Frontal cortex (tissue), 1 donor: ENCODE data around the gene CLEC5A. TPM values are rescaled to one million over a fixed set of nuclear protein-coding genes. Genes with fewer than 3 reads are reported as not detected.

Experiments
- total RNA-seq: library from RNA; depleted of rRNA; stranded (reverse); fragments of >200 nt; gene quantifications from one replicate; pipeline ENCODE4 v1.2.3, GENCODE V29; 2014

CLEC5A gene
- total RNA-seq, 1 donor from 2014 or later = not detected

Other genes with a start within 250 kb of the CLEC5A start
- 32.6 TPM for gene DENND11, start 244.8 kb downstream of the CLEC5A start, total RNA-seq
- gene WEE2, start 238.6 kb downstream of the CLEC5A start, total RNA-seq = under 0.01 TPM
- 77.5 TPM for gene SSBP1, start 208.6 kb downstream of the CLEC5A start, total RNA-seq
- gene TAS2R3, start 182.9 kb downstream of the CLEC5A start, total RNA-seq = 1.2 TPM
- gene TAS2R4, start 170.3 kb downstream of the CLEC5A start, total RNA-seq = 2.0 TPM
- 0.82 TPM for gene TAS2R5, start 156.8 kb downstream of the CLEC5A start, total RNA-seq
- gene PRSS37, start 105.5 kb downstream of the CLEC5A start, total RNA-seq = not detected
- gene OR9A4, start 30.6 kb downstream of the CLEC5A start, total RNA-seq = not detected
- not detected for gene TAS2R38, start 26.8 kb upstream of the CLEC5A start, total RNA-seq
- 0.82 TPM for gene MGAM, start 48.9 kb upstream of the CLEC5A start, total RNA-seq
- gene MGAM2, start 164.7 kb upstream of the CLEC5A start, total RNA-seq = not detected